Dermis microvascular lymphatic vessel endothelial cell (primary cell): ENCODE measurements around the gene MT1E. TPM values are rescaled to one million over a fixed set of nuclear protein-coding genes. Genes with fewer than 3 reads are reported as not detected.
"Not testable (repeated sequence)": the region's sequence is repeated elsewhere in the genome, so short reads cannot be mapped to it uniquely, and the experiment has no call there.

ENCODE experiments used
- DNase-seq, 2 donors: peaks; one replicate each; pipeline versions ENCODE4 v3.0.0 to v3.0.0-alpha.2; 2010; ENCODE audit warnings: low read depth in 2 of 2
- total RNA-seq: library from RNA; depleted of rRNA; stranded (reverse); fragments of >200 nt; gene quantifications from 2 replicates; pipeline ENCODE4 v1.2.1, GENCODE V29; 2014

MT1E gene
- total RNA-seq, 1 donor from 2014 or later, result 108 TPM

- no peak for DNase-seq
These were observed 19.7 kb downstream of the MT1E start for GRCh38 chr16:56645311-56645710.

- DNase-seq, result no peak
These were observed 20.3 kb downstream of the MT1E start for GRCh38 chr16:56645838-56646237.

GRCh38 chr16:56647641-56648431 is 22.3 kb downstream of the MT1E start:
- no peak for DNase-seq

- no peak for DNase-seq
These were observed 23.7 kb downstream of the MT1E start for GRCh38 chr16:56649271-56649670.

DNA sequence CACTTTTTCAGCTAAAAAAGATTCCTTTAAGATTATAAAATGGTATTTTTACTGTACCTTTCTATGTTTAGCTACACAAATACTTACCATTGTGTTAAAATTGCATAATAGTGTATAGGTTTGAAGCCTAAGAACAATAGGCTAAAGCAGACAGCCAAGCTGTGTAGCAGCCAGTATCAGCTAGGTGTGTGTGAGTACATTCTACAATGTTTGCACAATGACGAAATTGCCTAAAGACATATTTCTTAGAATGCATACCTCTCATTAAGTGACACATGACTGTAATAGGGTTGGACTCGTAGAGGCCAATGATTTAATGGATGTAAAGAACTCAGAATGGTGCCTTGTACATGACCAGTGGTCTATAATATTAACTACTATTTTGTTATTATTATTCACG is 24.2 kb downstream of the MT1E start:
- no peak for DNase-seq

DNA sequence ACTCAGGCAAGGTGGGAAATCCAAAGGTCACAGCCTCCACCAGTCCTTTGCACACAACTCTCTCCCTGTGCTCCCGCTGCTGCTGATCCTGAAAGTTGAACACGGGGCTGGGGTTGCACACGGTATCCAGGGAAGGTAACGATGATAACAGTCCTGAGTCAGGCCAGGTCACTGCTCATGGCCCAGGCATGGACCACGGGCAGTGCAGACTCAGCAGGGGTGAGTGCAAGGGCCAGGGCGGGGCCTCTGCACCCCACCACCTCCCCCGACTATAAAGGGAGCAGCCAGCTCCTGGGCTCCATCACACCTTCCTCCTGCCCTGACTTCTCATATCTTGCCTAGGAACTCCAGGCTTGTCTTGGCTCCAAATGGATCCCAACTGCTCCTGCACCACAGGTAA is 26.0 kb downstream of the MT1E start, which contains the start of gene MT1B:
Gene MT1B (plus strand): TSS at position 301 of the 400 bp plus-strand sequence. CDS start 68 bp downstream, at position 369.
- no peak for DNase-seq

GRCh38 chr16:56652600-56652999 is 27.0 kb downstream of the MT1E start:
- no peak for DNase-seq

- no peak for DNase-seq
These were observed 27.6 kb downstream of the MT1E start for GRCh38 chr16:56653218-56653617.

- peak in 1 of 2 donors; percentile 29 for DNase-seq
These were observed 32.2 kb downstream of the MT1E start, which contains the start of gene MT1F for GRCh38 chr16:56657555-56658326. MT1F (plus strand) TSS chr16:56657959; CDS start chr16:56658059, 100 bp downstream.

DNA sequence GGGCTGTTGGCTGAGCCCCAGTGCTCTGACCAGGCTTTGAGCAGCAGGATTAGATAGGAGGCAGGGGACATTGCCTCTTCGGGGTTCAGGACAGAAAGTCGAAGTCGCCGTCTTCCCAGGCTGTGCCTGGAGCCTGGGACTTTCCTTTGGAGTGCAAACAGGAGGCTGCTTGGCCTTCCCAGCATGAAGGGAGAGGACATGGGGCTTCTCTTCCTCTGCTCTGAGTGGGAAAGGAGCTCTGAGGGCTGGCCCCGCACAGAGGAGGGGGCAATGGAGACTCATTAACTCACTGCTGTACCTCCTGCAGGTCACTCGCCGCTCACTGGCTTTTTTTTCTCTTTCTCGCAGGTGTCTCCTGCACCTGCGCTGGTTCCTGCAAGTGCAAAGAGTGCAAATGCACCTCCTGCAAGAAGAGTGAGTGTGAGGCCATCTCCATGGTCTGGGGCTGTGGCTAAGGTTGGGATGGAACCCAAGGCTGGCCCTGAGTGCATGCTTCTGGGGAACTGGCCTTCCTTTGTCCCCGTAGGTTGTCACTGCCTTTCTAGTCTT is 32.8 kb downstream of the MT1E start:
- DNase-seq, result no peak

GRCh38 chr16:56662357-56663354 is 37.1 kb downstream of the MT1E start:
- DNase-seq, result no peak

GRCh38 chr16:56664506-56664905 is 38.9 kb downstream of the MT1E start:
- no peak for DNase-seq

DNA sequence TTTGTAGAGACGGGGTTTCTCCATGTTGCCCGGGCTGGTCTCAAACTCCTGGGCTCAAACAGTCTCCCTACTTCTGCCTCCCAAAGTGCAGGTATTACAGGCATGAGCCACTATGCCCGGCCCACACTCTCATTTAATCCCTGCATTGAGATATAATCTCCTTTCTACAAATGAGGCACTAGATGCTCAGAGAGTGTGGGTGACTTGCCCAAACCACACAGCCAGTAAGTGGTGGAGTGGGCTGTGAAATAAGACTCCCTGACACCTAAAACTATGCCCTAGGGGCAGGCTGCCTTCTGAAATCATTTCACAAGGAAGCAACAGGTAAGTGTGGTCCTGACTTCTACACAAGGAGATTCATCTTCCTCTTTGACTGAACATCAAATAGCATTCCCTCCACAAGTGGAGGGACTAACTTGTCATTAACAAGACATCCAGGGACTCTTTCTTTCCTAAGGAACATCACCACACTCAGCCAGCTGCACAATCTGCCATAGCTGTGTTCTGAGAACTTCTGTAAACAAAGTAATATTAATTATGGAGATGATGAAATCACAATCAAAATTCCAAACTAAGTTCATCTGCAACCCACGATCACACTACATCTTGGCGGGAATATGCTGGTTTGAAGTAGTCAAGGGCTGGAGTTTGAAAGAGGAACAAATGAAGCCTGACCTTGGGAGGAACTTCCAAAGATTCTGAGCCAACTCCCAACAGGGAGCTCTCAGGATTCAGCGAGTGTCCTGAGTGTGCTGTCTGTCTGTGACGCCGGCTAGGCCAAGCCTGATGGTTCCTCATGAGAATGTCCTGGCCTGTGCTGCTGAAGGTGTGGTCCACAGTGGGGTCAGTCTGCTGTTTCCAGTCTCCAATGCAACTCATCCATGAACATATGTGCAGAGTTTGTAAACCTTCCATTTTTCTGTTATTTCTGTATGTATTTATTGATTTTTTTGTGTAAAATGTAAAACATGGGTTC is 40.0 kb downstream of the MT1E start:
- DNase-seq, result not testable (repeated sequence)

GRCh38 chr16:56667581-56668571 is 42.3 kb downstream of the MT1E start, which contains the start of gene MT1G:
MT1G (minus strand) TSS chr16:56668065; CDS start chr16:56667993, 72 bp downstream.
- no peak for DNase-seq

DNA sequence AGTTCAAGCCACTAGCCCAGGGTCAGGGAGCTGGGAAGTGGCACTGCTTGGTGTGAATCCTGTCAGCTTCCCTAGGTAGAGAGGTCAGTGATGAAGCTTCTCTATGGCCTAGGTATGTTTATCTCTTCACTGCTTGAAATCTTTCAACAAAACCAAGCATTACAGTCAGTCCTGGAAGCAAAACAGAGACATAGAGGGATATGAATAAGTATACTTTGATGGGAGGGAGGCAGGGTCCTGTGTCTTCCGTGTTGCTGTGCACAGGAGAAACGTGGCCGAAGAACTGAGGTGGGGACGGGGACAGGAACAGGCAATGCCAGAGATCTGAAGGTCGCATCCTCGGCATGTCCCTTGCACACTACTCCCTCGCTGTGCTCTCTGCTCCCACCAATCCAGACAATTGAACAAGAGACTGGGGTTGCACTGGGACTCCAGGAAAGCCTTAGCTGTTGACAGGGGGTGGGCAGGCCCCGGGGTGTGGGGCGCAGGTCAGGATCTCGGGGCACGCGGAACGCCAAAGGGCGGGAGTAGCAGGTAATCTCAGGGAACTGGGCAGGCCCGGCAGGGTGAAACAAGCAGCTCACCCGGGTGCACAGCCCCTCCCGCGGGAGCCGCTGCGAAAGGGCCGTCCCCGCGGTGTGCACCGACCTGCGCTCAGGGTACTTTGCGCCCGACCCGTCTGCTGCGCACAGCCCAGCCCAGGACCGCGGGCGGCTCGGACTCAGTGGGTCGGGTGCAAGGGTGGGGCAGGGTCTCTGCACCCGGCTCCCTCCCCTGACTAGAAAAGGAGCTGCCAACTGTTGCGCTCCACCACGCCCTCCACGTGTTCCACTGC is 43.6 kb downstream of the MT1E start, which contains the start of gene MT1H:
Gene MT1H (plus strand): TSS at position 810 of the 835 bp plus-strand sequence. CDS start 71 bp downstream, outside the sequence.
- no peak for DNase-seq

GRCh38 chr16:56669840-56670619 is 44.4 kb downstream of the MT1E start:
- no peak for DNase-seq

GRCh38 chr16:56670620-56670934 is 45.0 kb downstream of the MT1E start:
- DNase-seq, result no peak
